ENCODE results near the gene ZBED6. TPM values are rescaled to one million over a fixed set of nuclear protein-coding genes. Genes with fewer than 3 reads are reported as not detected.
A peak's percentile ranks its signal among the peaks of the same experiment; 100 is the strongest.

The ZBED6 gene, protein sequence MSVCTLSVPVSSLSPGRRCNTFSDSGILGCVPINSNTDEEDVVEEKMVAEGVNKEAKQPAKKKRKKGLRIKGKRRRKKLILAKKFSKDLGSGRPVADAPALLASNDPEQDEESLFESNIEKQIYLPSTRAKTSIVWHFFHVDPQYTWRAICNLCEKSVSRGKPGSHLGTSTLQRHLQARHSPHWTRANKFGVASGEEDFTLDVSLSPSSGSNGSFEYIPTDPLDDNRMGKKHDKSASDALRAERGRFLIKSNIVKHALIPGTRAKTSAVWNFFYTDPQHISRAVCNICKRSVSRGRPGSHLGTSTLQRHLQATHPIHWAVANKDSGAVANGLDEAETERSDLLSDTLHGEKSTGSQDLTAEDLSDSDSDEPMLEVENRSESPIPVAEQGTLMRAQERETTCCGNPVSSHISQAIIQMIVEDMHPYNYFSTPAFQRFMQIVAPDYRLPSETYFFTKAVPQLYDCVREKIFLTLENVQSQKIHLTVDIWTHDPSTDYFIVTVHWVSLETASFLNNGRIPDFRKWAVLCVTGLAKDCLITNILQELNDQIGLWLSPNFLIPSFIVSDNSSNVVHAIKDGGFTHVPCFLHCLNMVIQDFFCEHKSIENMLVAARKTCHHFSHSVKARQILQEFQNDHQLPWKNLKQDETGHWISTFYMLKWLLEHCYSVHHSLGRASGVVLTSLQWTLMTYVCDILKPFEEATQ (N-terminal part only)
- total RNA-seq, result 10 to 100 TPM; 25.0 to 25.2 TPM
- polyA plus RNA-seq (2013, experiment 1 of 2), result 9.3 TPM
- 13.0 TPM for polyA plus RNA-seq (2013, experiment 2 of 2)
- total RNA-seq, result 0.16 to 7.0 (median 1.3) reads per million in 172 experiments

GRCh38 chr1:203795441-203796235, at the start of gene ZBED6, which contains the start of gene ZC3H11A:
Gene ZBED6, plus strand, starts transcription at chr1:203795623. Its CDS starts 1,900 bp downstream, at chr1:203797523.
Gene ZC3H11A, plus strand, starts transcription at chr1:203795623. Its CDS starts 21,448 bp downstream, at chr1:203817071.
- no peaks in the 10 kb centered on the region for H3K27me3 Mint-ChIP-seq
- no peak for TF ChIP-seq CTCF (IDR thresholded peaks at IDR 0.05)
- no peaks in the 10 kb centered on the region for H3K27me3 ChIP-seq (ENCODE audit: control insufficient read depth in 1 of 2, insufficient read depth in 2 of 2, low read length in 2 of 2)
- H3K36me3 Mint-ChIP-seq (ENCODE audit: low read depth), result peaks cover 46% of the 10 kb centered on the region
- peaks cover 28% of the 10 kb centered on the region for H3K36me3 ChIP-seq (ENCODE audit: insufficient read depth, low read length)
- H3K27ac ChIP-seq (ENCODE audit: low read depth in 1 of 2, low read length in 2 of 2), result peak within 1 kb of the TSS; percentile 83 to 87
- CTCF ChIA-PET, result no interaction called here
- H3K4me3 Mint-ChIP-seq, result peak within 1 kb of the TSS; percentile 98
- H3K9me3 ChIP-seq (ENCODE audit: control insufficient read depth in 1 of 2, insufficient read depth in 1 of 2, low read length in 2 of 2), result no peaks in the 10 kb centered on the region
- peaks cover 32% of the 10 kb centered on the region for H3K4me1 ChIP-seq (ENCODE audit: insufficient read depth, low read length)
- POLR2A ChIA-PET, result interaction anchor here (1.3 to 1.8 kb wide), 2 partner anchors 30 to 31 kb away, joined by 7 to 19 read pairs; partner anchors contain the start of gene LAX1
- intact Hi-C loops (cut with DNase I, micrococcal nuclease), result loop anchor here (1.0 to 10.0 kb wide), 7 partner anchors 30 to 1451 kb away; partner anchors contain the start of genes LAX1 (in 2 of the 2), PPP1R12B (in 1 of the 2), RBBP5 (in 1 of the 2) and SNRPE (in 1 of the 2)
- DNase-seq (peak; percentile 96 to 100 (median 98)), ATAC-seq (ENCODE audit: poor library complexity) (peak; percentile 98)
- peak within 1 kb of the TSS; percentile 86 for H3K27ac Mint-ChIP-seq
- H3K9me3 Mint-ChIP-seq, result no peaks in the 10 kb centered on the region
- peak within 1 kb of the TSS; percentile 83 for H3K4me3 ChIP-seq (ENCODE audit: low read length)
- peaks cover 56% of the 10 kb centered on the region for H3K4me1 Mint-ChIP-seq (ENCODE audit: low read depth)

- peaks cover 11% of the 10 kb centered on the region for H3K4me1 ChIP-seq (ENCODE audit: insufficient read depth, low read length)
- H3K4me3 ChIP-seq (ENCODE audit: low read length), result no peak overlapping the region
- peaks cover 4% of the 10 kb centered on the region for H3K36me3 ChIP-seq (ENCODE audit: insufficient read depth, low read length)
- ATAC-seq (ENCODE audit: poor library complexity) (no peak), DNase-seq (no peak)
- intact Hi-C loops (cut with DNase I, micrococcal nuclease), result loop anchor here in 1 of 2 experiments (10.0 kb wide), 1 partner anchor 49 kb away; the partner anchor contains the start of genes ZBED6 and ZC3H11A
- peaks cover 2% of the 10 kb centered on the region for H3K9me3 Mint-ChIP-seq
- H3K4me3 Mint-ChIP-seq, result no peak overlapping the region
- peaks cover 25% of the 10 kb centered on the region for H3K4me1 Mint-ChIP-seq (ENCODE audit: low read depth)
- H3K27me3 Mint-ChIP-seq, result no peaks in the 10 kb centered on the region
- no peaks in the 10 kb centered on the region for H3K27me3 ChIP-seq (ENCODE audit: control insufficient read depth in 1 of 2, insufficient read depth in 2 of 2, low read length in 2 of 2)
- H3K27ac Mint-ChIP-seq, result peak overlapping the region; percentile 74
- no peaks in the 10 kb centered on the region for H3K9me3 ChIP-seq (ENCODE audit: control insufficient read depth in 1 of 2, insufficient read depth in 1 of 2, low read length in 2 of 2)
- TF ChIP-seq CTCF (IDR thresholded peaks at IDR 0.05), result no peak
- POLR2A ChIA-PET, result interaction anchor here (2.5 kb wide), 1 partner anchor 19 kb away, joined by 9 read pairs; the partner anchor contains the start of gene LAX1
- CTCF ChIA-PET, result no interaction called here
- H3K36me3 Mint-ChIP-seq (ENCODE audit: low read depth), result peaks cover 13% of the 10 kb centered on the region
- H3K27ac ChIP-seq (ENCODE audit: low read depth in 1 of 2, low read length in 2 of 2), result no peak overlapping the region
Observed at GRCh38 chr1:203746281-203746680, 49.1 kb upstream of the ZBED6 start.
